Endothelial cell of umbilical vein (primary cell): ENCODE measurements around the gene SEMA6A. TPM values are rescaled to one million over a fixed set of nuclear protein-coding genes. Genes with fewer than 3 reads are reported as not detected.

Experiments
- BruUV-seq: library from RNA; stranded (reverse); fragments of 400-500 nt; replicated peaks from 2 replicates; lab custom pipeline; 2021; lab: Mats Ljungman, UMichigan
- CTCF ChIA-PET: fragments of 300-600, 350-600 bp; sonication (Branson Sonifier 250); formaldehyde crosslinking; loops from one replicate; lab custom pipeline; 2021; ENCODE audit warnings: antibody characterized with exemption, inconsistent platforms; lab: Charles Lee
- POLR2A ChIA-PET: fragments of 300-600, 350-600 bp; sonication (Branson Sonifier 250); formaldehyde crosslinking; loops from one replicate; lab custom pipeline; 2021; ENCODE audit warnings: antibody characterized with exemption, inconsistent platforms; lab: Charles Lee
- DNase-seq: peaks from one replicate; pipeline ENCODE4 v3.0.0-alpha.2; 2011; ENCODE audit warnings: low read depth, low spot score
- FAIRE-seq: peaks from 2 replicates; lab custom pipeline; 2011; peaks lifted over from hg19 to GRCh38; lab: Jason Lieb, UNC
- H2AFZ ChIP-seq: 2 replicates; pipeline ENCODE4 v1.6.0; 2012; ENCODE audit warnings: low read depth, low read length, control low read depth, inconsistent platforms
- H3K27ac ChIP-seq: 2 replicates; pipeline ENCODE4 v1.5.1; 2011; ENCODE audit warnings: low read depth, mild to moderate bottlenecking, control low read depth, low read length, moderate library complexity; ENCODE audit not compliant: insufficient read depth
- H3K27me3 ChIP-seq, 2 experiments: 2 replicates each; pipeline versions ENCODE4 v1.6.0 to v1.6.1; 2011; ENCODE audit warnings: low read length in 2 of 2, mixed read lengths in 1 of 2; ENCODE audit not compliant: control insufficient read depth in 2 of 2, insufficient read depth in 2 of 2
- H3K36me3 ChIP-seq, 2 experiments: 2 replicates in 1 of 2; 3 replicates in 1 of 2; pipeline ENCODE4 v1.5.1; 2011; ENCODE audit warnings: low read length in 2 of 2, mild to moderate bottlenecking in 1 of 2, moderate library complexity in 1 of 2; ENCODE audit not compliant: control insufficient read depth in 2 of 2, insufficient read depth in 2 of 2; ENCODE audit errors: extremely low read depth in 1 of 2
- H3K4me1 ChIP-seq: 3 replicates; pipeline ENCODE4 v1.5.1; 2011; ENCODE audit warnings: mild to moderate bottlenecking, low read length; ENCODE audit not compliant: control insufficient read depth, insufficient read depth; ENCODE audit errors: extremely low read depth
- H3K4me2 ChIP-seq: 2 replicates; pipeline ENCODE4 v1.6.1; 2011; ENCODE audit warnings: low read length, control low read depth, mixed read lengths; ENCODE audit not compliant: insufficient read depth
- H3K4me3 ChIP-seq, 3 experiments: fragments of 200-600 bp in 1 of 3; sonication (generic), shearing (Covaris generic) in 1 of 3; replicated peaks in 1 of 3; 2 replicates each; pipeline ENCODE4 v1.5.1; 2011 to 2016; ENCODE audit warnings: control low read depth in 3 of 3, low read length in 3 of 3, mild to moderate bottlenecking in 2 of 3, inconsistent platforms in 1 of 3, low read depth in 1 of 3, moderate library complexity in 1 of 3; ENCODE audit not compliant: insufficient read depth in 1 of 3
- H3K79me2 ChIP-seq: 2 replicates; pipeline ENCODE4 v1.6.0; 2012; ENCODE audit warnings: low read length, inconsistent platforms; ENCODE audit not compliant: control insufficient read depth, insufficient read depth
- H3K9ac ChIP-seq: replicated peaks from 2 replicates; pipeline ENCODE3; 2011; ENCODE audit warnings: low read length, control low read depth; ENCODE audit not compliant: insufficient read depth; ENCODE audit errors: extremely low read depth
- H3K9me1 ChIP-seq: replicated peaks from 3 replicates; pipeline ENCODE4 v1.6.0; 2011; ENCODE audit warnings: mild to moderate bottlenecking, low read length; ENCODE audit not compliant: control insufficient read depth, insufficient read depth; ENCODE audit errors: extremely low read depth
- H3K9me3 ChIP-seq: replicated peaks from 2 replicates; pipeline ENCODE4 v1.5.1; 2012; ENCODE audit warnings: low read length, inconsistent platforms; ENCODE audit not compliant: control insufficient read depth, insufficient read depth
- H4K20me1 ChIP-seq: replicated peaks from 2 replicates; pipeline ENCODE3; 2011; ENCODE audit warnings: mild to moderate bottlenecking, low read length; ENCODE audit not compliant: control insufficient read depth, insufficient read depth; ENCODE audit errors: extremely low read depth
- EZH2 ChIP-seq: IDR thresholded peaks from 2 replicates; pipeline ENCODE4 v1.6.1; 2012; ENCODE audit warnings: borderline replicate concordance, low read depth, mild to moderate bottlenecking, moderate library complexity, low read length, inconsistent platforms; ENCODE audit not compliant: severe bottlenecking
- FOS ChIP-seq: IDR thresholded peaks from 2 replicates; pipeline ENCODE4 v1.6.1; 2011; ENCODE audit warnings: mild to moderate bottlenecking, low read length, moderate library complexity, borderline replicate concordance; ENCODE audit not compliant: insufficient read depth
- GATA2 ChIP-seq: IDR thresholded peaks from 2 replicates; pipeline ENCODE4 v1.7.0; 2011; ENCODE audit warnings: low read depth, mild to moderate bottlenecking, moderate library complexity, mixed read lengths, low read length; ENCODE audit not compliant: insufficient read length, insufficient read depth
- JUN ChIP-seq: IDR thresholded peaks from 2 replicates; pipeline ENCODE4 v1.6.1; 2011; ENCODE audit warnings: borderline replicate concordance, low read depth; ENCODE audit not compliant: insufficient read length, insufficient read depth
- MYC ChIP-seq: IDR thresholded peaks from one replicate; pipeline ENCODE4 v1.6.1; 2011; ENCODE audit warnings: mild to moderate bottlenecking, low read depth, low read length
- POLR2A ChIP-seq: IDR thresholded peaks from 2 replicates; pipeline ENCODE4 v1.6.1; 2012; ENCODE audit warnings: low read depth, mild to moderate bottlenecking, control low read depth, low read length
- POLR2AphosphoS5 ChIP-seq: IDR thresholded peaks from 2 replicates; pipeline ENCODE4 v1.6.1; 2012; ENCODE audit warnings: low read depth, mild to moderate bottlenecking, control low read depth, low read length, moderate library complexity; ENCODE audit not compliant: insufficient read depth
- dilution Hi-C: fragments of 300-500 bp; cut with MboI; formaldehyde crosslinking; loops from one replicate; pipeline ENCODE4 v1.15.0; 2019; ENCODE audit warnings: low sequenced_read_pairs; ENCODE audit not compliant: extremely low pct_ligation_motif_present
- intact Hi-C: fragments of 100-400 bp; cut with micrococcal nuclease; formaldehyde crosslinking; loops from one replicate; pipeline ENCODE4 v1.10.0; 2022
- polyA plus RNA-seq, 4 experiments: library from polyadenylated mRNA; depleted of rRNA in 3 of 4; stranded (reverse) in 3 of 4; unstranded in 1 of 4; fragments of >200 nt; gene quantifications; 2 replicates each; pipeline versions ENCODE4 v1.2.1 to v1.2.3, GENCODE V29; 2011 to 2012; ENCODE audit warnings: missing spikeins in 1 of 4
- total RNA-seq: library from RNA; stranded (reverse); gene quantifications from 2 replicates; pipeline ENCODE4 v1.2.3, GENCODE V29; 2021
- TF ChIP-seq, protein P1 (sequence below), 2 donors: IDR thresholded peaks; 1 replicate in 1 of 2; 2 replicates in 1 of 2; pipeline ENCODE4 v1.5.1; 2011; ENCODE audit warnings: low read length in 2 of 2, mild to moderate bottlenecking in 2 of 2, moderate library complexity in 2 of 2, control low read depth in 1 of 2, inconsistent platforms in 1 of 2, low read depth in 1 of 2; ENCODE audit not compliant: insufficient read depth in 1 of 2; ENCODE audit errors: extremely low read depth in 1 of 2
- TF ChIP-seq, protein P2 (sequence below): IDR thresholded peaks from 2 replicates; pipeline ENCODE4 v1.6.1; 2011; ENCODE audit not compliant: insufficient read depth, insufficient read length

The SEMA6A gene
- total and polyA plus RNA-seq, 2 donors (not counting 3 experiments of a cell fraction or from before 2014, with no cell fraction given) = 0.43 to 1.5 TPM

DNA sequence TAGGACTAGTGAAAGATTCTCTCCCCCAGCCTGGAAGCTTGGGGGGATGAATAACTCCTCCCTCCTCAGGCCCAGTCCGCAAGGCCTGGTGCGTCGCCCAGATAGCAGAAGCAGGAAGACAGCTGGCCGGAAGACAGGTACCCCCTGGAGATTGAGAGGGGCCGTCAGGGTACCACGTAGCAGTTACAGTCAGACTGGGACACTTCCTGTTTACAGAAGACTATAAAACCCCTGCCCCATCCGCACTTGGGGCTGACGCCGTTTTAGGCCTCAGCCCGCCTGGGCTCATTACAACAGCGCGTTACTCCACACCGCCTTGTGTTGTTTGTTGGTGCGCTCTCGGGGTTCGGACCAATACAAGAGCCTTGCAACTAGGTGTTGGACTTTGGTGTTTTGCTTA lies 15.4 kb downstream of the SEMA6A start:
- Histone ChIP-seq H3K27ac (no peak overlapping the region), H3K4me1 (no peaks in the 10 kb centered on the region), H3K79me2 (no peaks in the 10 kb centered on the region), H3K4me2 (no peak overlapping the region), H3K9ac (no peak overlapping the region), H3K36me3 (no peaks in the 10 kb centered on the region), H2AFZ (no peak overlapping the region), H4K20me1 (no peaks in the 10 kb centered on the region), H3K4me3 (no peak overlapping the region), H3K9me1 (no peaks in the 10 kb centered on the region), H3K9me3 (no peaks in the 10 kb centered on the region), H3K27me3 (no peaks in the 10 kb centered on the region)
- dilution Hi-C loops (no loop called here), intact Hi-C loops (loop anchor here (5.0 kb wide), 1 partner anchor 422 kb away; no protein-coding TSS in a partner anchor)
- BruUV-seq = no TSS peak
- no peak for TF ChIP-seq POLR2AphosphoS5
- no peak for TF ChIP-seq MYC
- TF ChIP-seq POLR2A = no peak
- TF ChIP-seq FOS = no peak
- no peak for TF ChIP-seq GATA2
- no peak for TF ChIP-seq JUN
- no peak for TF ChIP-seq EZH2
- TF ChIP-seq, protein P1, sequence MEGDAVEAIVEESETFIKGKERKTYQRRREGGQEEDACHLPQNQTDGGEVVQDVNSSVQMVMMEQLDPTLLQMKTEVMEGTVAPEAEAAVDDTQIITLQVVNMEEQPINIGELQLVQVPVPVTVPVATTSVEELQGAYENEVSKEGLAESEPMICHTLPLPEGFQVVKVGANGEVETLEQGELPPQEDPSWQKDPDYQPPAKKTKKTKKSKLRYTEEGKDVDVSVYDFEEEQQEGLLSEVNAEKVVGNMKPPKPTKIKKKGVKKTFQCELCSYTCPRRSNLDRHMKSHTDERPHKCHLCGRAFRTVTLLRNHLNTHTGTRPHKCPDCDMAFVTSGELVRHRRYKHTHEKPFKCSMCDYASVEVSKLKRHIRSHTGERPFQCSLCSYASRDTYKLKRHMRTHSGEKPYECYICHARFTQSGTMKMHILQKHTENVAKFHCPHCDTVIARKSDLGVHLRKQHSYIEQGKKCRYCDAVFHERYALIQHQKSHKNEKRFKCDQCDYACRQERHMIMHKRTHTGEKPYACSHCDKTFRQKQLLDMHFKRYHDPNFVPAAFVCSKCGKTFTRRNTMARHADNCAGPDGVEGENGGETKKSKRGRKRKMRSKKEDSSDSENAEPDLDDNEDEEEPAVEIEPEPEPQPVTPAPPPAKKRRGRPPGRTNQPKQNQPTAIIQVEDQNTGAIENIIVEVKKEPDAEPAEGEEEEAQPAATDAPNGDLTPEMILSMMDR (IDR thresholded peaks at IDR 0.05; ENCODE audit: extremely low read depth in 1 of 2, insufficient read depth in 1 of 2, low read depth in 1 of 2, low read length in 2 of 2) = no peak
- TF ChIP-seq, protein P2, sequence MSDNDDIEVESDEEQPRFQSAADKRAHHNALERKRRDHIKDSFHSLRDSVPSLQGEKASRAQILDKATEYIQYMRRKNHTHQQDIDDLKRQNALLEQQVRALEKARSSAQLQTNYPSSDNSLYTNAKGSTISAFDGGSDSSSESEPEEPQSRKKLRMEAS = no peak
- no peak for FAIRE-seq
- CTCF ChIA-PET = no interaction called here
- POLR2A ChIA-PET = no interaction called here
- no peak for DNase-seq
